Hematopoietic multipotent progenitor cell (in vitro differentiated cells): ENCODE results near the gene ZG16B. TPM values are rescaled to one million over a fixed set of nuclear protein-coding genes. Genes with fewer than 3 reads are reported as not detected.
A peak's percentile ranks its signal among the peaks of the same experiment; 100 is the strongest.

ENCODE experiments used
- DNase-seq, 3 donors: peaks; one replicate each; pipeline ENCODE4 v3.0.0-alpha.2; 2011 to 2015; ENCODE audit warnings: low read depth in 2 of 3, low spot score in 2 of 3
- total RNA-seq: library from RNA; depleted of rRNA; stranded (reverse); fragments of >200 nt; gene quantifications from one replicate; pipeline ENCODE4 v1.2.3, GENCODE V29; 2012

The ZG16B gene, protein sequence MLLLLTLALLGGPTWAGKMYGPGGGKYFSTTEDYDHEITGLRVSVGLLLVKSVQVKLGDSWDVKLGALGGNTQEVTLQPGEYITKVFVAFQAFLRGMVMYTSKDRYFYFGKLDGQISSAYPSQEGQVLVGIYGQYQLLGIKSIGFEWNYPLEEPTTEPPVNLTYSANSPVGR
- total RNA-seq = 4.3 TPM

- peak in 1 of 3 donors; percentile 16 for DNase-seq
Observed at GRCh38 chr16:2829501-2830354, at the start of gene ZG16B. Gene ZG16B, plus strand, starts transcription at chr16:2830303. Its CDS starts 139 bp downstream, at chr16:2830442.

GRCh38 chr16:2782583-2783351, 47.3 kb upstream of the ZG16B start:
- DNase-seq = no peak

GRCh38 chr16:2783581-2784357, 46.3 kb upstream of the ZG16B start:
- DNase-seq = no peak

- DNase-seq = no peak
Observed at GRCh38 chr16:2784358-2785100, 45.6 kb upstream of the ZG16B start.

DNA sequence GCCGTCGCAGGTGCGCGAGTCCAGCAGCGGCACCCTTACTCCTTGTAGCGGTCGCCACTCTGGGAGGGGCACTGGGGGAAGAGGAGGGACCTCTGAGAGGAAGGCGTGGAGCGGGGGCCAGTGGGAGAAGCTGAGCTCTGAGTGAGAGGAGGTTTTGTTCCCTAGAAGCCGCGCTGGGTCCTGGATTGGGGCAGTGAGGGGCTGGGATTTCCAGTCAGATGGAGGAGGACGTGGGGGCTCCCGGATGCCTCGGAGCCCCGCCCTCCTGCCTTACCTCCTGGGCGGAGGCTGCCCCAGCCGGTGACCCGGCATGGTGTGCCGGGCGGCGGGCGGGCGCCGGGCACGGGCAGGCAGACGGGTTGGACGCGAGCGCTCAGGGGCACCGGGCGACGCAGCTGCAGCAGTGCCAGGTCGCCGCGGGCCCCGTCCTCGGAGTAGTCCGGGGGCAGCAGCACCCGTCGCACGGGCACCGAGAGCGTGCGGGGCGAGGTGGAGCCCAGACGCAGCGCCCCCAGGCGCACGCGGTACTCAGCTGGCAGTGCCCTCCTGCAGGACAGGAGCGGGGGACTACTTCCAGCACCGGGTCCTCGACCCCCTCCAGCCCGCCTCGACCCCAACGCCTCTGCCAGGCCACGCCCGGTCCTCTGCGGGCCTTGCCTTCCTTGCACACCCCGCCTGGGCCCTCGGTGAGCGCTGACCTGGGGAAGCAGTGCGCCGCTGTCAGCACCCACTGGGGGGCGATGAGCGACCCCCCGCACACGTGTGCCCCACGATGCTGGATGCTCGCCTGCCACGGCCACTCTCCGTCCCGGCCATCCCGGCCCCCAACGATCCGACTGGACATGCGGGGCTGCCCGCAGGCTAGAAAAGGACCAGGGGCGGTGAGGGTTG, 44.8 kb upstream of the ZG16B start:
- peak in 1 of 3 donors; percentile 20 for DNase-seq

DNA sequence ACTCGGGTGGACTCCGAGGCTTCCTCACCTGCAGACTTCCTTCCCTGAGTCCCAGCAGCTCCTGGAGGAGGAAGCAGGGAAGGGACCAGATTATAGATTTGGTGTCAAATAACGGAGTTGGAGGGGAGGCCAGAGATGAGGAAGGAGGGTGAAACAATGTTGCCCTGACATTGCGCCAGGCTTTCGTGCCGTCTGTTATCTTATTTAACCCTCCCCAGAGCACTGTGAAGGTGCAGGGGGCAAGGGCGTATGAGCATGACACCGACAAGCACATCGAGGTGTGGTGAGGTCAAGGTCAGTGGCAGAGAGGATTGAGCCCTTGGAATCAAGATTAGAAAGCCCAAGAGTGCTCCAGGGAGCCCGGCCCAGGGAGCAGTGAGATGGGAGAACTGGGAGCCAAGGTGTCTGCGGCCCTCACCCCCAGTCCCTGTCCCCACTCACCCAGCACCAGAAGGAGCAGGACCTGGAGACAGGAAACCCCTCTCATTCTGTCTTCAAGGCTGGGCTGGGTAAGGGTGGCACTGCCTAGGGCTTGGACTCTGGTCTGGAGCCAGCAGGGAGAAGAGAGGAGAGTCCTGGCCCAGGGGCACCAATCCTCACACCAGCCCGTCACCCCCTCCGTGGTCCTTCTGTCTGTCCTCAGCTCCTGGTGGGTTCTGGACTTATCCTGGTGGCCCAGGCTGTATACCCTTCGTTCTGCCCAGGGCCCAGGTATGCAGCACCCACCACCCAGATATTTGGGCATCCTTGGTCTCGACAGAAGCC, 43.9 kb upstream of the ZG16B start:
- DNase-seq = no peak

DNA sequence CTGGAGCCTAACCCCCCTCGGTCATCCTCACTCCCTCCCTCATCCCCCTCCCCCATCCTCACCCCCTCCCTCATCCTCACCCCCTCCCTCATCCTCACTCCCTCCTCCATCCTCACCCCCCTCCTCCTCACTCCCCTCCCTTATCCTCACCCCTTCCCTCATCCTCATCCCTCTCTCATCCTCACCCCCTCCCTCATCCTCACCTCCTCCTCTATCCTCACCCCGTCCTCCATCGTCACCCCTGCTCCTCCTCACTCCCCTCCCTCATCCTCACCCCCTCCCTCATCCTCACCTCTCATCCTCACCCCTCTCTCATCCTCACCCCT, 43.3 kb upstream of the ZG16B start:
- no peak for DNase-seq

DNA sequence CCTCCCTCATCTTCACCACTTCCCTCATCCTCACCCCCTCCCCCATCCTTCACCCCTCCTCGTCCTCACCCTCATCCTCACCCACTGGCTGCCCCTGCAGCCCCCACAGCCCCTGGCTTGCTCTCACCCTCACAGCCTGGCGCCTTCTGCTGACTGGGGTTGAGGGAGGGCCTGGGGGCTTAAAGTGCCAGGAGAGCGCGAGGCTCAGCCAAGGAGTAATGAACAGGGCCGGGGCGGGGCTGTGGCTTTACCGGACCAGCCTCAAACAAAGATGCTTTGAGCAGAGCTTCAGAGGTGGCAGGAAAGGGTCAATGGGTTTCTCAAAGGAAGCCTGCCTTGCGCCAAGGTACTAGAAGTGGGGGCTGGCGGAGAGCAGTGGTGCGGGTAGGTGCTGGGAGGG, 42.7 kb upstream of the ZG16B start, which contains the start of gene PRSS33:
TSS of gene PRSS33 (minus strand) at position 155 of the 400 bp plus-strand sequence. CDS start 1,013 bp downstream, outside the sequence.
- DNase-seq = no peak

DNA sequence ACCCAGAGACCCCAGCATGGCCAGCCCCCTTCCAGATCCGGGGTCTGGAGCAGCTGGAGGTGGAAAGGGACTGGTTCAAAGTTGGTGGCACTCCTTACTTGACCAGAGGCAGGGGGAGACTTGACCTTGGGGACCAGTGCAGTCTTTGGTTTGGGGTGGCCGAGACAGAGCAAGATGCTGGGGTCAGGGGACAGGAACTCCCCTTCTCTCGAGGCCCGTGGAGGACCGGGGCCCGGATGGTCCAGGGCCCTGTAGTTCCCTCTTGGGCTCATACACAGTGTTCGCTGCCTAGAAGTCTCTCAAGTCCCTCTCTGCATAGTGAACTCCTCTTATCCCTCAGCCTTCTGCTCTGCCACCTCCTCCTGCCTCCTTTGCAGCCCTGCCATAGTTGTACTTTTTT, 42.1 kb upstream of the ZG16B start:
- no peak for DNase-seq

DNA sequence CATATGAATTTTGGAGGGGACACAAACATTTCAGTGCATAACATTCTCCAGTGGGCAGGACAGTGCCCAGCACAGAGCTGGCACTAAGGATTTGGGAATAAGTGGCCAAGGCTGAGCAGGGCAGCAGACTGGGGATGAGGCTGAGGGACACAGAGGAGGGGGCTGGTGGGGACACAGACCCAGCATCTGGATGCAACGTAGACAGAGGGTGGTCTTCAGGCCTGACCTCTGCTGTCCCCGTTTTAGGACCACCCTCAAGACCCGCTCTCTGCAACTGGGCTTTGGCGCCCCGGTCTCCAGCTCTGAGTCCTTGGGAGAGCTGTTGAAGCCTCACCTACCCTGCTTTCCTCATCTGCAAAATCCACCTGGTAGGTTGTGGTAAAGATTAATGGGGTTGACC, 39.5 kb upstream of the ZG16B start:
- no peak for DNase-seq

- no peak for DNase-seq
Observed at GRCh38 chr16:2791174-2791573, 38.9 kb upstream of the ZG16B start.

DNA sequence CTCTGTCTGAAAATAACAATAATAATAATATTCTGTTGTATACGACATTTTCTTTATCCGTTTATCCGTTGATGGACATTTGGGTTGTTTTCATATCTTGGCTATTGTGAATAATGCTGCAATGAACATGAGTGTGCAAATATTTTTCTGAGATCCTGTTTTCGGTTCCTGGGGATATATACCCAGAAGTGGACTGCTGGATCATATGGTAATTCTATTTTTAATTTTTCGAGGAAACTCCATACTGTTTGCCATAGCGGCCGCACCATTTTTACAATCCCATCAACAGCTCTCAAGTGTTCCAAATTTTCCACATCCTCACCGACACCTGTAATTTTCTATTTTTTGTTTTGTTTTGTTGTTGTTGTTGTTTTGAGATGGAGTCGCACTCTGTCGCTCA, 37.2 kb upstream of the ZG16B start:
- DNase-seq = no peak

GRCh38 chr16:2795395-2796143, 34.5 kb upstream of the ZG16B start:
- no peak for DNase-seq

- DNase-seq = no peak
Observed at GRCh38 chr16:2798723-2799204, 31.3 kb upstream of the ZG16B start.

DNA sequence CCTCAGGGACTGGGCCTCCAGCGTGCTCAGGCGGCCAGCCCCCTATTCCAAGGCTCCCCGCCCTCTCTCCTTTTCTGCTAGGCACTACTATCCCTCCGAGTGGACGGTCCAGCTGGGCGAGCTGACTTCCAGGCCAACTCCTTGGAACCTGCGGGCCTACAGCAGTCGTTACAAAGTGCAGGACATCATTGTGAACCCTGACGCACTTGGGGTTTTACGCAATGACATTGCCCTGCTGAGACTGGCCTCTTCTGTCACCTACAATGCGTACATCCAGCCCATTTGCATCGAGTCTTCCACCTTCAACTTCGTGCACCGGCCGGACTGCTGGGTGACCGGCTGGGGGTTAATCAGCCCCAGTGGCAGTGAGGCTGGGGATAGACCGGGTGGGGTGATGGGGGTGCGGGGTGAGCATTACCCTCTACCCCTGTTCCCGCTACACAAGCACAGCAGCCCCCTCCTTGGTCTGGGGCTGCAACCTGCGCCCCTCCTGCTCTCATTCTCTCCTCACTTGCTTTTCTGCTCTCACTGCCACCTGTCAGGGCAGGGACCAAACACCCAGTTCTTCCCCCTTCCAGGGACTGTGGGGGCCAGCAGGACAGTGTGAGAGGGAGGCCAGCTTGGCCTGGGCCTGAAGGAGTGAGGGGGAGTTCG, 30.8 kb upstream of the ZG16B start:
- DNase-seq = no peak

GRCh38 chr16:2799859-2800226, 30.3 kb upstream of the ZG16B start:
- no peak for DNase-seq
